ENCODE data around the gene BACH2.

BACH2 gene

GRCh38 chr6:90103056-90103800 is 193.4 kb downstream of the BACH2 start:
- DNase-seq (ENCODE audit: extremely low read depth in 1 of 2, low read depth in 1 of 2) = no peak

DNA sequence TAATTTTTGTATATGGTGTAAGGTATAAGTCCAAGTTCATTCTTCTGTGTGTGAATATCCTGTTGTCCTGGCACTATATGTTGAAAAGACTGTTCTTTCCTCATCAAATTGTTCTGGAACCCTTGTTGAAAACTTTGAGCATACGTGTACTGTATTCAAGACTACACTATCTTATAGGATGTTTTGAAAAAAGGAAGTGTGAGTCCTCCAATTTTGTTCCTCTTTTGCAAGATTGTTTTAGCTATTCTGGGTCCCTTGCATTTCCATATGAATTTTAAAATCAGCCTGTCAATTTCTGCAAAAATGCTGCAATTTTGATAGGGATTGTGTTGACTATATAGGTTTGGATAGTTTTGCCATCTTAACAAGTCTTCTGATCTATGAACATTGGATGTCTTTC is 195.2 kb downstream of the BACH2 start:
- DNase-seq (ENCODE audit: extremely low read depth in 1 of 2, low read depth in 1 of 2) = no peak

DNA sequence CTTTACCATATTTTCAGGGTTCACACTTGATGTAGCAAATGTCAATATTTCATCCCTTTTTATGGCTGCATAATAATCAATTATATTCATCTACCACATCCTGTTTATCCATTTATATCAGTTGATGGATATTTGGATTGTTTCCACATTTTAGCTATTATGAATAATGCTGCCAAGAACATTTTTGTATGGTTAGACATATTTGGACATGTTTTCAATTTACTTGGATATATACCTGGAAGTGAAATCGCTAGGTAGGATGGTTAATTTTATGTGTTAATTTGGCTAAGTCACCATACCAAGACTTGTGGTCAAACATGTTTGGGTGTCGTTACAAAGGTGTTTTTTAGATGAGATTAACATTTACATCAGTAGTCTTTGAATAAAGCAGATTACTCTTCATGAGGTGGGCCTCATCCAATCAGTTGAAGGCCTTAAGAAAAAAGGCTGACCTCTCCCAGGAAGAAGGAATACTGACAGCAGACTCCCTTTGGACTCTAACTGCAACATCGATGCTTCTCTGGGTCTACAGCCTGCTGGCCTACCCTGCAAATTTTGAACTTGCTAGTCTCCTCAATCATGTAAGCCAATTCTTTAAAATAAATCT is 196.5 kb downstream of the BACH2 start:
- no peak for DNase-seq (ENCODE audit: extremely low read depth in 1 of 2, low read depth in 1 of 2)

DNA sequence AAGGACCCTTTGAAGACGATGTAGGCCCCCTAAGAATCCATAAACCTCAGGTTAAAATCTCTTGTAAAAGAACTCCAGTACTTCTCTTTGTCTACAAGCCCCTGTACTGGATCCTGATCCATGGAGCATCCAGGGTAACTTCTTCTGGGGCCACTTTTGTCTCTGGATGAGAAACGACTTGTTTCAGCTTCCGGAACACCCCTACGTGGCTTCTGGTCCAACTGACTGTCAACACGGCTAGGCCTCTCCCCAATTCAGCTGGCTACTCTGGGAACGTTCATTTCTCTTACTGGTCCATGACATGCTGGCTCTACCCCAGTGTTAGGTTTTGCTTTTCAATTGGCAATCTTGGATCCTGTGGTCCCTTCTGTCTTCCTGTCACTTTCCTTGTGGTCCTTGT is 198.0 kb downstream of the BACH2 start:
- DNase-seq (ENCODE audit: extremely low read depth in 1 of 2, low read depth in 1 of 2) = no peak

DNA sequence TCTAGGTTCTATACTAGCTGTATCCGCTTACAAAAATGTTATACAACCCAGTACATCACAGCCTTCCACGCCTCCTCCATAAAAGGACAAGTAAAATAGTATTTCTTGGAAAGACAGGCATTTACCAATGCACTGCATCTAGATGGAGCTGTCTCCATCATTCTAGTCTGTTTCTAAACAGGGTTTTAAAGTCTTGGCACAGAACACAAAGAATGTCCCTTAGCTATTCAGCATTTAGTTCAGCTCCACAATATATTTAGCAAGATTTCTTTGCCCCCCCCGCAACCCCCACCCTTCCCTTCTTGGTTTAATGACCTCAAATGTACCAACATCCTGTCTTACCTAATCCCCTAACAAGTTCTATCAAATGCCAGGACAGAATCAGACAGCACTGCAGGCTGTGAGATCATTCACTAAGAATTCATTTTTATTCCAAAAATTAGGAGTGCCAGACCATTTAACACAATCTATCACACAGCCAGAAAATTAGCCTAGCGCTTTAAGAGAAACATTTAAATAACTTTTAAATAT is 198.6 kb downstream of the BACH2 start:
- no peak for DNase-seq (ENCODE audit: extremely low read depth in 1 of 2, low read depth in 1 of 2)

DNA sequence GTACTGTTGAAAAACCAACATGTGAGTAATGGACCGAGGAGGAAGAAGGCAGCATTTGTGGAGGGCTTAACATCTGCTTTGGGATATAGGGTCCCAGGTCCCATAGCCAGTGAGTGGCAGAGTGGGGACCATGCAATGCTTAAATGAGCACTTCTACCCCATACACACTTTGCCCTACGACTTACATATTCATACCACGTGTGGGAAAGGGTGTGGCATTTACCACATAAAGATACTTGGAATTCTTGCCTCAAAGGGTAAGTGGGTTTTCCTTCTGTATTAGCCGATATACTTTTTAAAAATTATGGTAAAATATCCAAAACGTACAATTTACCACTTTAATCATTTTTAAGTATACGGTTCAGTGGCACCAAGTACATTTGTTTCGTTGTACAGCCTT is 199.3 kb downstream of the BACH2 start:
- DNase-seq (ENCODE audit: extremely low read depth in 1 of 2, low read depth in 1 of 2) = no peak

DNA sequence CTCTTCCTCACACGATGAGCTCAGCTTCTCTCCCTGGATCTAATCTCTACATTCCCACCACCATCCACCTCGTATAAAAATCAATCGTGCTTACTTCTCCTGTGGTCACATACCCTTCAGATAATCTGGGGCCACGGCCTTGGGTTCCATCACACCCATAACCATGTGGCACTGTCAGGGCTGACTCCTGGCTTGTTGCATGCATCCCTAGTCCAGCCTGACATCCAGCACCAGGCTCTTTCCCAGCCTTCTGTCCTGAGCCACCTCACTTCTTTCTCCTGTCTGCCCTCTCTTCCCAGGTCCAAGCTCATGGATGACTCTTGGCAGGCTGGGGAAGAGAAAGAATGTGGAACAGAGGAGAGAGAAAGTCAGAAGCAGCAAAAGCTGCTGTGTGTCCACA is 199.8 kb downstream of the BACH2 start:
- no peak for DNase-seq (ENCODE audit: extremely low read depth in 1 of 2, low read depth in 1 of 2)

- DNase-seq (ENCODE audit: extremely low read depth in 1 of 2, low read depth in 1 of 2) = no peak
Observed at GRCh38 chr6:90095788-90096187, 200.9 kb downstream of the BACH2 start.

DNA sequence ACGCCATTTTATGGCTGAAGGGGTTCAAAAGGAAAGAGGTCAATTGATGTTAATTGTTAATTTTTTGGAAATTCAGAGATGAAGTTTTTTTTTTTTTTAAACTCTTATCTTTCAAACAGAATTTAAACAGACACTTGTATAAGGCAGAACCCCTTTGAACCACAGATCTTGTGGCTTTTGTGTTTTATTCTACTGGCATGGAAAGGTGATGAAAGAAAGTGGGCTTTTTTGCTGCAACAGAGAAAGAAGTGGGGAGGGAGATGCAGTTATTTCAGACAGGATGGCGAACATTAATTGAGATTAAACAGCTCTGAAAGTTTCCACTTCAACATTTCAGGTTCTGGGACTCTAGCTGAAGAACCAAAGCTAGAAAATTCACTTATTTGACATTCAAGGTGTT is 201.5 kb downstream of the BACH2 start:
- DNase-seq (ENCODE audit: extremely low read depth in 1 of 2, low read depth in 1 of 2) = no peak

GRCh38 chr6:90093558-90094073 is 203.0 kb downstream of the BACH2 start:
- DNase-seq (ENCODE audit: extremely low read depth in 1 of 2, low read depth in 1 of 2) = no peak

- no peak for DNase-seq (ENCODE audit: extremely low read depth in 1 of 2, low read depth in 1 of 2)
Observed at GRCh38 chr6:90090866-90091265, 205.8 kb downstream of the BACH2 start.

DNA sequence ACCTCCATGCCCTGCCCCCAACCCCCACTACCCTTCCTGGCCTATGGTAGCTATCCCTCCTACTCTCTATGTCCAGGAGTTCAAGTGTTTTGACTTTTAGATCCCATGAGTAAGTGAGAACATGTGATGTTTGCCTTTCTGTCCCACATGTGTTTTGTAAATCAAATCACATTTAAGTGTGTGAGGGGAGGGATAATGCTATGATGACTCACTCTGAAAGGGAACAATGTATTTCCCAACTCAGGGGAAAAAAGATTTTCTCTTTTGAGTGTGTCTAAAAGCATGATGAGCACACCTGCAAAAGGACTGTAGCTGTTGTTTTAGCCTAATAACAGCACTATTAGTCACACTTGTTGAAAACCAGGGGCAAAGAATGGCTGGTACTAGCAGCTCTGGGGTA is 208.6 kb downstream of the BACH2 start:
- DNase-seq (ENCODE audit: extremely low read depth in 1 of 2, low read depth in 1 of 2) = no peak

- DNase-seq (ENCODE audit: extremely low read depth in 1 of 2, low read depth in 1 of 2) = no peak
Observed at GRCh38 chr6:90087106-90087833, 209.4 kb downstream of the BACH2 start.

- DNase-seq (ENCODE audit: extremely low read depth in 1 of 2, low read depth in 1 of 2) = no peak
Observed at GRCh38 chr6:90086517-90086916, 210.1 kb downstream of the BACH2 start.

GRCh38 chr6:90083891-90084290 is 212.8 kb downstream of the BACH2 start:
- DNase-seq (ENCODE audit: extremely low read depth in 1 of 2, low read depth in 1 of 2) = no peak

DNA sequence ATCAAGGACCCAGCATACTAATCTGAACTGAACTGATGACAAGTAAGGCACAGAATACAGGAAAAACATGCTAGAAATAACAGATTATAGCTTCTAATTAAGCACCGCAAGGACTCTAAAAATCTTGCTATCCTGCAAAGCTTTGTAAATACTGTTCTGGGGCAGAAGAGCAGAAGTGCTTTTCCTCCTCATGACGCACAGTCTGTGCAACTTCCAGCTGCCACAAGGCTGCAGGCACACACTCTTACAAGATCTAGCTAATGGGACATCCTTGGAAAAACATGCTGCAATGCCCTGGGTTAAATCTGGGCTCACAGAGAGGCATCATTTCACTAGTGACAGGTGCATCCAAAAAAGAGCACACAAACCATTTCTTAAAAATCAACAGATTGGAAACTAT is 213.8 kb downstream of the BACH2 start:
- DNase-seq (ENCODE audit: extremely low read depth in 1 of 2, low read depth in 1 of 2) = no peak

DNA sequence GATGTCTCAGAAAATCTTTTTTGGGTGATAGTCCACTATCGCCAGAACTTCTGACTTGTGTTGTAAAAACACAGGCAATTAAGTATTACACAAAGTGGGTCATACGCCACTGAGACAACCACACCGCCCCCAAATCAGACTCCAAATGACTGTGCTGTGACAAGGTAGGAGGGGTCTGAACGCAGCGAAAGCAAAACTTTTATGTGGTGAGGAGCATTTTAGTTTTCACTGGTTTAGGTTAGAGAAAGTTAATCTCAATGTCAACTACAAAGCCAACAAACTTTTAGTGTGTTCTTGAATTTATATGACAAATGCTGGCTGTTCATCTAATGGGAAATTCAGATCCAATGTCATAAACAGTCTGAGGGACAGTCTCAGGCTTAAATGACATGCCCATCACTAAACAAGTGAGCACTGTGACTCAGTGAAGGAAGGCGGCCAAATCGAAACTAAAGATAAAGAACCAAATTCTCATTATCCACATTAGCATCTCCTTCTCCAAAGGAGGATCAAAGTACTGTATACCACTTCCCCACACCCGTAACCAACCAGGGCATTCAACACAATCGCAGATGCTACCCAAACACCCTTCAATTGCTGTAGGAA is 215.7 kb downstream of the BACH2 start:
- peak; percentile 63 to 83 for DNase-seq (ENCODE audit: extremely low read depth in 1 of 2, low read depth in 1 of 2)

DNA sequence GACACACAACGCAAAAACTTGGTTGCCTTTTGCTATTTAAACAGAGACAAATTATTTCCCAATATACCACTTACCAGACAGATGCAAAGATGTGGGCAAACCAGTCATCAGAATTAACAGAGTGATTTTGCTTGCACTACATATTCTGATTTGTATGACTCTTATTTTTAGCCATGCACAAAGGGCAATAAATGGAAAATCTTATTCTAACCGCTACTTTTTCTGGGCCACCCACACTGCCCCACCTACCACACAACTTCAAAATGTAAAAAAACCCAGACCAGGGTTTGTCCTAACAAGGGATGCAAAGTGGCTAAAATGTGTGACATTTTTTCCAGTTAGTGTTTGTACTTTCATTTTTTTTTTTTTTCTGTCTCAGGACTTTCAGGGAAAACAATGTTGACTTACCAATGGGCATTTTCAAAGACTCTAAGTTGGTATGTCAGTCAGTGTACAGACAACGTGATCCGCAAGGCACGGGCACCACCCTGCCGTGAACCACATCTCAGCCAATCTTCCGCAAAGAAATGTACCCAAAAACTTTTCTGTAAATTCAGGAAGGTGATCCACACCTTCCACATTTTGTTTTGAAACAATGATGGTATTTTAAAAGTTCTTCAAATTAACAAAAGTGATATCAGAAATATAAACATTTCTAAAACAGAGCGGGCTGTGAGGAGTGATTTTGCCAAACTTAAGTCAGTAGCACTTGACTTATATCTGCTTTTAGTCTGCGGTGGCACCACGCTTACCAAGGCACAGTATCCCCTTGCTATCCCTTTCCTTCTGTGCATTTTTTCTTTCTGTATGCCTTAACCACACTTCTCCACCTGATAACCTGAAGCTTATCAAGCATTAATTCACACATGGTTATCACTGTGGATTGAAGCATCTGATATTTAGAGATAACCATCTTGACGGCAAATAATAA is 216.8 kb downstream of the BACH2 start:
- DNase-seq (ENCODE audit: extremely low read depth in 1 of 2, low read depth in 1 of 2) = peak in 1 of 2 donors; percentile 42

DNA sequence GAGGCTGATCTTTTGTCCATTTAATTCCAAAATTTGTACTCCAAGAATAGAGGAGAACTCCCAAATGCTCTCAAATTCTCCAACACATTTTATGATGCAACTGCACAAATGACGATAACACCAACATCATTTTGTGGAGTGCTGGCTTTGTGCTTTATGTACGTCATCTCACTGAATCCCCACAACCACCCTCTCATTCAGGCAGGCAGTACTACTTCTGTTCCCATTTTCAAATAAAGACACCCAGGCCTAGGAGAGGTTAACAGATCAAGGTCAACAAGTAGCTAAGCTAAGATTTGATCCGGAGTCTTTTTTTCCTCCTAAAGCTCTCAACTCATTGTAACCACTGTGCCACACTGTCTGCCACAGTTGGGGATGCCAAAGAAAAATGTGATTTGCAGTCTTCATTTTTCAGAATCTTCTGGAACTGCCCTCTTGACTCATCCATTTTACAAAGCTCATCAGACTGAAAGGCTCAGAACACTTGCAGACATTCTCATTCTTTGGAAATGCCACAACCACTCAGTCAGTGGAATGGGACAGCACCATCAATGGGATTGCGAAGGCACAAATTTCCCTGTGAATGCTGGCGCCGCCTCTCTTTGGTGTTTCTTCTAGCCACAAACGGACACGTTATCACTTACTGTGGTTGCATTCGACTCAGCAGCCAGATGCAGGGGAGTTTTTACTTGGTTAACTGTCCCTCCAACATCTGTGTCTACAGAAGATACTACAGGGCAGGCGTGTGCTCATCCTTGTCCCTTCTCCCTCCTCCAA is 217.9 kb downstream of the BACH2 start:
- peak; percentile 39 to 86 for DNase-seq (ENCODE audit: extremely low read depth in 1 of 2, low read depth in 1 of 2)

Measured in stimulated activated CD8-positive, alpha-beta memory T cell treated with anti-CD3 and anti-CD28 coated beads, Interleukin-7, amount 100 ng/mL, for 48 hours (primary cell).